ENCODE measurements around the gene NT5C. TPM values are rescaled to one million over a fixed set of nuclear protein-coding genes. Genes with fewer than 3 reads are reported as not detected.

The NT5C gene
- total RNA-seq, 2 experiments from 2014 or later: 14.1 to 16.1 TPM

GRCh38 chr17:75176625-75177024 is 45.1 kb upstream of the NT5C start:
- DNase-seq (no peak), ATAC-seq (ENCODE audit: poor library complexity) (no peak)
- Mint-ChIP-seq H3K4me1 (ENCODE audit: low read depth) (peaks cover 42% of the 10 kb centered on the region), H3K9me3 (no peaks in the 10 kb centered on the region), H3K27me3 (no peaks in the 10 kb centered on the region), H3K27ac (peak overlapping the region; percentile 39), H3K36me3 (ENCODE audit: low read depth) (peaks cover 76% of the 10 kb centered on the region), H3K4me3 (no peak overlapping the region)
- H3K36me3 ChIP-seq (ENCODE audit: insufficient read depth, low read length): peaks cover 74% of the 10 kb centered on the region
- no peaks in the 10 kb centered on the region for H3K9me3 ChIP-seq (ENCODE audit: control insufficient read depth in 1 of 2, insufficient read depth in 1 of 2, low read length in 2 of 2)
- intact Hi-C loops (cut with DNase I, micrococcal nuclease): loop anchor here in 1 of 2 experiments (10.0 kb wide), 1 partner anchor 212 kb away; no protein-coding TSS in a partner anchor
- no peaks in the 10 kb centered on the region for H3K27me3 ChIP-seq (ENCODE audit: control insufficient read depth in 1 of 2, insufficient read depth in 2 of 2, low read length in 2 of 2)
- TF ChIP-seq CTCF (IDR thresholded peaks at IDR 0.05): no peak
- ChIA-PET CTCF (interaction anchor here (1.0 to 1.4 kb wide), 2 partner anchors 25 to 62 kb away, joined by 3 to 5 read pairs; no protein-coding TSS in a partner anchor), POLR2A (interaction anchor here (1.2 to 2.3 kb wide), 2 partner anchors 22 to 63 kb away, joined by 3 to 9 read pairs; partner anchors contain the start of gene JPT1)
- peaks cover 35% of the 10 kb centered on the region for H3K4me1 ChIP-seq (ENCODE audit: insufficient read depth, low read length)
- no peak overlapping the region for H3K27ac ChIP-seq (ENCODE audit: low read depth in 1 of 2, low read length in 2 of 2)
- H3K4me3 ChIP-seq (ENCODE audit: low read length): no peak overlapping the region

- Histone ChIP-seq H3K9me3 (ENCODE audit: control insufficient read depth in 1 of 2, insufficient read depth in 1 of 2, low read length in 2 of 2) (no peaks in the 10 kb centered on the region), H3K27ac (ENCODE audit: low read depth in 1 of 2, low read length in 2 of 2) (no peak overlapping the region), H3K27me3 (ENCODE audit: control insufficient read depth in 1 of 2, insufficient read depth in 2 of 2, low read length in 2 of 2) (no peaks in the 10 kb centered on the region), H3K36me3 (ENCODE audit: insufficient read depth, low read length) (peaks cover 75% of the 10 kb centered on the region), H3K4me3 (ENCODE audit: low read length) (no peak overlapping the region), H3K4me1 (ENCODE audit: insufficient read depth, low read length) (peaks cover 29% of the 10 kb centered on the region)
- ChIA-PET POLR2A (interaction anchor here (2.3 to 2.8 kb wide), 2 partner anchors 8 to 21 kb away, joined by 9 read pairs; partner anchors contain the start of genes JPT1 and SUMO2), CTCF (interaction anchor here (1.0 to 1.4 kb wide), 2 partner anchors 25 to 61 kb away, joined by 3 to 7 read pairs; no protein-coding TSS in a partner anchor)
- Mint-ChIP-seq H3K4me1 (ENCODE audit: low read depth) (peaks cover 30% of the 10 kb centered on the region), H3K27me3 (no peaks in the 10 kb centered on the region), H3K36me3 (ENCODE audit: low read depth) (peaks cover 67% of the 10 kb centered on the region), H3K9me3 (no peaks in the 10 kb centered on the region), H3K4me3 (no peak overlapping the region), H3K27ac (no peak overlapping the region)
- ATAC-seq (ENCODE audit: poor library complexity) (no peak), DNase-seq (no peak)
- TF ChIP-seq CTCF (IDR thresholded peaks at IDR 0.05): no peak
- intact Hi-C loops (cut with DNase I, micrococcal nuclease): loop anchor here in 1 of 2 experiments (5.0 to 10.0 kb wide), 2 partner anchors 43 to 210 kb away; partner anchors contain the start of gene NT5C
Observed at GRCh38 chr17:75174996-75175395, 43.5 kb upstream of the NT5C start.

- ATAC-seq (ENCODE audit: poor library complexity) (no peak), DNase-seq (no peak)
- H3K36me3 Mint-ChIP-seq (ENCODE audit: low read depth): peaks cover 56% of the 10 kb centered on the region
- H3K27ac Mint-ChIP-seq: no peak overlapping the region
- H3K9me3 Mint-ChIP-seq: no peaks in the 10 kb centered on the region
- Histone ChIP-seq H3K9me3 (ENCODE audit: control insufficient read depth in 1 of 2, insufficient read depth in 1 of 2, low read length in 2 of 2) (no peaks in the 10 kb centered on the region), H3K4me1 (ENCODE audit: insufficient read depth, low read length) (peaks cover 20% of the 10 kb centered on the region), H3K27ac (ENCODE audit: low read depth in 1 of 2, low read length in 2 of 2) (no peak overlapping the region), H3K27me3 (ENCODE audit: control insufficient read depth in 1 of 2, insufficient read depth in 2 of 2, low read length in 2 of 2) (no peaks in the 10 kb centered on the region), H3K36me3 (ENCODE audit: insufficient read depth, low read length) (peaks cover 69% of the 10 kb centered on the region), H3K4me3 (ENCODE audit: low read length) (no peak overlapping the region)
- no peaks in the 10 kb centered on the region for H3K27me3 Mint-ChIP-seq
- peaks cover 19% of the 10 kb centered on the region for H3K4me1 Mint-ChIP-seq (ENCODE audit: low read depth)
- H3K4me3 Mint-ChIP-seq: no peak overlapping the region
- intact Hi-C loops (cut with DNase I, micrococcal nuclease): loop anchor here in 1 of 2 experiments (5.0 to 10.0 kb wide), 2 partner anchors 41 to 209 kb away; partner anchors contain the start of gene NT5C
- TF ChIP-seq CTCF (IDR thresholded peaks at IDR 0.05): no peak
- ChIA-PET CTCF (interaction anchor here (0.5 to 2.0 kb wide), 4 partner anchors 28 to 167 kb away, joined by 3 to 9 read pairs (median 6); no protein-coding TSS in a partner anchor), POLR2A (interaction anchor here (1.2 to 2.8 kb wide), 2 partner anchors 10 to 59 kb away, joined by 6 to 9 read pairs; partner anchors contain the start of gene SUMO2)
Observed at GRCh38 chr17:75173526-75173925, 42.0 kb upstream of the NT5C start.

Measured in CD4-positive, alpha-beta T cell (primary cell).